ENCODE data around the gene PCDHB10. TPM values are rescaled to one million over a fixed set of nuclear protein-coding genes. Genes with fewer than 3 reads are reported as not detected.
"Not testable (repeated sequence)": the region's sequence is repeated elsewhere in the genome, so short reads cannot be mapped to it uniquely, and the experiment has no call there.

Gene PCDHB10
- polyA plus RNA-seq, 1 experiment: 0.28 TPM

DNA sequence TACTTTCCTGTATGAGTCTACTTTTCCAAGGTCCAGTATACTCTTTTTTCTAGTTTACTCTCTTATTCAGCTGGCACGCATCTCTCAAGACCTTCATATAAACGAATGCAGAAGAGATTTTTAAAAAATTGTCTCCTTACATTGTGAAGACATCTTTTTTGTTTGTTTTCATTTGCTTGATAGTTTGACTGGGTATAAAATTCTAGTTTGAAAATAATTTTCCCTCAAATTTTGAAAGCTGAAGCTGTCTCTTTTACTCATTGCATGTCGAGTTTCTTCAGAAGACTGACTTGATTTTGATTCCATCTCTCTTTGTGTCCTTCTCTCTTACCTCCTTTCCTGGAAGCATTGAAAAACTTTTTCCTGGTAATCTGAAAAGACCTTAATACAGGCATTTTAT, 4.2 kb downstream of the PCDHB10 start:
- no peak for TF ChIP-seq CTCF (IDR thresholded peaks at IDR 0.05; ENCODE audit: insufficient read depth, low read depth, low read length)
- no peaks in the 10 kb centered on the region for H3K36me3 ChIP-seq (ENCODE audit: control insufficient read depth, insufficient read depth, low read length)
- CTCF ChIA-PET: interaction anchor here (0.7 kb wide), 1 partner anchor 245 kb away, joined by 3 read pairs; no protein-coding TSS in a partner anchor
- no peaks in the 10 kb centered on the region for H3K27me3 ChIP-seq (ENCODE audit: control insufficient read depth, insufficient read depth, low read length)
- H3K4me3 ChIP-seq (ENCODE audit: low read depth, low read length): no peak overlapping the region
- no peak for DNase-seq (ENCODE audit: low read depth)
- POLR2A ChIA-PET: no interaction called here

GRCh38 chr5:141199359-141200235, 7.4 kb downstream of the PCDHB10 start, which contains the start of gene PCDHB11:
PCDHB11 (plus strand) TSS chr5:141199627; CDS start chr5:141199775, 148 bp downstream.
- H3K4me3 ChIP-seq (ENCODE audit: low read depth, low read length): no peak within 1 kb of the TSS
- no peak for TF ChIP-seq CTCF (IDR thresholded peaks at IDR 0.05; ENCODE audit: insufficient read depth, low read depth, low read length)
- ChIA-PET CTCF (interaction anchor here (0.7 to 2.1 kb wide), 8 partner anchors 8 to 365 kb away, joined by 3 to 7 read pairs (median 4); partner anchors contain the start of genes PCDHB12, PCDHB9 and PCDHGB3), POLR2A (interaction anchor here (0.7 kb wide), 1 partner anchor 1585 kb away, joined by 3 read pairs; no protein-coding TSS in a partner anchor)
- H3K27me3 ChIP-seq (ENCODE audit: control insufficient read depth, insufficient read depth, low read length): no peaks in the 10 kb centered on the region
- no peak for DNase-seq (ENCODE audit: low read depth)
- H3K36me3 ChIP-seq (ENCODE audit: control insufficient read depth, insufficient read depth, low read length): no peaks in the 10 kb centered on the region

- H3K4me3 ChIP-seq (ENCODE audit: low read depth, low read length); POLR2A ChIA-PET; H3K36me3 ChIP-seq (ENCODE audit: control insufficient read depth, insufficient read depth, low read length); DNase-seq (ENCODE audit: low read depth); CTCF ChIA-PET; H3K27me3 ChIP-seq (ENCODE audit: control insufficient read depth, insufficient read depth, low read length): not testable (repeated sequence)
Measured at GRCh38 chr5:141201126-141201525, 9.0 kb downstream of the PCDHB10 start.

- CTCF ChIA-PET: interaction anchor here (0.9 kb wide), 1 partner anchor 12 kb away, joined by 3 read pairs; the partner anchor contains the start of gene PCDHB13
- H3K27me3 ChIP-seq (ENCODE audit: control insufficient read depth, insufficient read depth, low read length); POLR2A ChIA-PET; DNase-seq (ENCODE audit: low read depth); H3K4me3 ChIP-seq (ENCODE audit: low read depth, low read length); H3K36me3 ChIP-seq (ENCODE audit: control insufficient read depth, insufficient read depth, low read length): not testable (repeated sequence)
Measured at GRCh38 chr5:141201646-141202045, 9.5 kb downstream of the PCDHB10 start.

- ChIA-PET CTCF (interaction anchor here (0.6 to 1.5 kb wide), 6 partner anchors 10 to 356 kb away, joined by 3 to 7 read pairs (median 3); partner anchors contain the start of genes PCDHB10, PCDHB14 and PCDHGA11), POLR2A (no interaction called here)
- DNase-seq (ENCODE audit: low read depth): no peak
- no peaks in the 10 kb centered on the region for H3K36me3 ChIP-seq (ENCODE audit: control insufficient read depth, insufficient read depth, low read length)
- H3K4me3 ChIP-seq (ENCODE audit: low read depth, low read length): no peak within 1 kb of the TSS
- 0 out of 2 replicates have a peak, but pooled peaks have one; percentile 10 for TF ChIP-seq CTCF (IDR thresholded peaks at IDR 0.05; ENCODE audit: insufficient read depth, low read depth, low read length)
- H3K27me3 ChIP-seq (ENCODE audit: control insufficient read depth, insufficient read depth, low read length): no peaks in the 10 kb centered on the region
Measured at GRCh38 chr5:141208478-141208877, 16.3 kb downstream of the PCDHB10 start, which contains the start of gene PCDHB12. PCDHB12 (plus strand) TSS chr5:141208719; CDS start chr5:141208908, 189 bp downstream.

- H3K27me3 ChIP-seq (ENCODE audit: control insufficient read depth, insufficient read depth, low read length); DNase-seq (ENCODE audit: low read depth); H3K36me3 ChIP-seq (ENCODE audit: control insufficient read depth, insufficient read depth, low read length); CTCF ChIA-PET; POLR2A ChIA-PET; H3K4me3 ChIP-seq (ENCODE audit: low read depth, low read length): not testable (repeated sequence)
Measured at GRCh38 chr5:141210281-141210680, 18.1 kb downstream of the PCDHB10 start.

DNA sequence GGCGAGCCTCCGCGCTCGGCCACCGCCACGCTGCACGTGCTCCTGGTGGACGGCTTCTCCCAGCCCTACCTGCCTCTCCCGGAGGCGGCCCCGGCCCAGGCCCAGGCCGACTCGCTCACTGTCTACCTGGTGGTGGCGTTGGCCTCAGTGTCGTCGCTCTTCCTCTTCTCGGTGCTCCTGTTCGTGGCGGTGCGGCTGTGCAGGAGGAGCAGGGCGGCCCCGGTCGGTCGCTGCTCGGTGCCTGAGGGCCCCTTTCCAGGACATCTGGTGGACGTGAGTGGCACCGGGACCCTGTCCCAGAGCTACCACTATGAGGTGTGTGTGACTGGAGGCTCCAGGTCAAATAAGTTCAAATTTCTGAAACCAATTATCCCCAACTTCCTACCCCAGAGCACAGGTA, 18.7 kb downstream of the PCDHB10 start:
- CTCF ChIA-PET; DNase-seq (ENCODE audit: low read depth); POLR2A ChIA-PET: not testable (repeated sequence)

More for the DNA sequence above, 18.7 kb downstream of the PCDHB10 start:
- H3K4me3 ChIP-seq (ENCODE audit: low read depth, low read length); H3K36me3 ChIP-seq (ENCODE audit: control insufficient read depth, insufficient read depth, low read length); H3K27me3 ChIP-seq (ENCODE audit: control insufficient read depth, insufficient read depth, low read length): not testable (repeated sequence)
